Measurements from ENCODE around the gene CDHR2. TPM values are rescaled to one million over a fixed set of nuclear protein-coding genes. Genes with fewer than 3 reads are reported as not detected.

Gene CDHR2
- total RNA-seq, 1 donor from 2014 or later: not detected

GRCh38 chr5:176577312-176578176 is 28.4 kb downstream of the CDHR2 start:
- no peak overlapping the region for H3K9ac ChIP-seq (ENCODE audit: low read depth in 1 of 3, low read length in 3 of 3)
- peaks cover 0 to 5% (median 0%) of the 10 kb centered on the region in 3 donors for H3K4me1 ChIP-seq (ENCODE audit: control insufficient read depth in 3 of 3, insufficient read depth in 3 of 3, low read length in 3 of 3)
- H3K4me3 ChIP-seq (ENCODE audit: low read length in 3 of 3): no peak overlapping the region
- H3K36me3 ChIP-seq (ENCODE audit: control insufficient read depth in 3 of 3, insufficient read depth in 3 of 3, low read length in 3 of 3): no peaks in the 10 kb centered on the region
- peaks cover 2 to 29% (median 6%) of the 10 kb centered on the region in 3 donors for H3K27me3 ChIP-seq (ENCODE audit: control insufficient read depth in 3 of 3, insufficient read depth in 3 of 3, low read length in 3 of 3)
- H3K27ac ChIP-seq (ENCODE audit: low read depth, low read length): no peak overlapping the region
- H3K9me3 ChIP-seq (ENCODE audit: control insufficient read depth in 3 of 3, low read length in 3 of 3): no peaks in the 10 kb centered on the region

DNA sequence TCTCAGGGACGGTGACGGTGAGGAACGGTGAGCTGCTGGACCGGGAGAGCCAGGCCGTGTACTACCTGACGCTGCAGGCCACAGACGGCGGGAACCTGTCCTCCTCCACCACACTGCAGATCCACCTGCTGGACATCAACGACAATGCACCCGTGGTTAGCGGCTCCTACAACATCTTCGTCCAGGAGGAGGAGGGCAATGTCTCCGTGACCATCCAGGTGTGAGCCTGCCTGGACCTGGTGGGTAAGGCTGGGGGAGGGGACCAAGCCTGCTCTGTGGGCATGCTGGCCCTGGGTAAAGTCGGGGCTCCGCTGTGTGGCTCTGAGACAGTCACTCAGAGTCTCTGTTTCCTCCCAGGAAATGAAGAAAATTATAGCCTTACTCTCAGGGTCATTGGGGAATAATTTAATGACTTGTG is 29.3 kb downstream of the CDHR2 start:
- H3K9me3 ChIP-seq (ENCODE audit: control insufficient read depth in 3 of 3, low read length in 3 of 3): no peaks in the 10 kb centered on the region
- no peak overlapping the region for H3K4me3 ChIP-seq (ENCODE audit: low read length in 3 of 3)
- peaks cover 2 to 24% (median 3%) of the 10 kb centered on the region in 3 donors for H3K27me3 ChIP-seq (ENCODE audit: control insufficient read depth in 3 of 3, insufficient read depth in 3 of 3, low read length in 3 of 3)
- H3K36me3 ChIP-seq (ENCODE audit: control insufficient read depth in 3 of 3, insufficient read depth in 3 of 3, low read length in 3 of 3): no peaks in the 10 kb centered on the region
- peaks cover 0 to 5% (median 0%) of the 10 kb centered on the region in 3 donors for H3K4me1 ChIP-seq (ENCODE audit: control insufficient read depth in 3 of 3, insufficient read depth in 3 of 3, low read length in 3 of 3)
- no peak overlapping the region for H3K27ac ChIP-seq (ENCODE audit: low read depth, low read length)
- H3K9ac ChIP-seq (ENCODE audit: low read depth in 1 of 3, low read length in 3 of 3): peak overlapping the region in 1 of 3 donors; percentile 40

GRCh38 chr5:176579323-176579722 is 30.2 kb downstream of the CDHR2 start:
- Histone ChIP-seq H3K4me3 (ENCODE audit: low read length in 3 of 3) (no peak overlapping the region), H3K4me1 (ENCODE audit: control insufficient read depth in 3 of 3, insufficient read depth in 3 of 3, low read length in 3 of 3) (no peaks in the 10 kb centered on the region), H3K9ac (ENCODE audit: low read depth in 1 of 3, low read length in 3 of 3) (no peak overlapping the region), H3K27ac (ENCODE audit: low read depth, low read length) (no peak overlapping the region), H3K36me3 (ENCODE audit: control insufficient read depth in 3 of 3, insufficient read depth in 3 of 3, low read length in 3 of 3) (no peaks in the 10 kb centered on the region), H3K27me3 (ENCODE audit: control insufficient read depth in 3 of 3, insufficient read depth in 3 of 3, low read length in 3 of 3) (peaks cover 0 to 17% (median 2%) of the 10 kb centered on the region in 3 donors), H3K9me3 (ENCODE audit: control insufficient read depth in 3 of 3, low read length in 3 of 3) (peaks cover 0 to 4% (median 0%) of the 10 kb centered on the region in 3 donors)

GRCh38 chr5:176581361-176581760 is 32.2 kb downstream of the CDHR2 start:
- Histone ChIP-seq H3K27ac (ENCODE audit: low read depth, low read length) (no peak overlapping the region), H3K9ac (ENCODE audit: low read depth in 1 of 3, low read length in 3 of 3) (no peak overlapping the region), H3K4me3 (ENCODE audit: low read length in 3 of 3) (no peak overlapping the region), H3K9me3 (ENCODE audit: control insufficient read depth in 3 of 3, low read length in 3 of 3) (peaks cover 4 to 14% (median 6%) of the 10 kb centered on the region in 3 donors), H3K4me1 (ENCODE audit: control insufficient read depth in 3 of 3, insufficient read depth in 3 of 3, low read length in 3 of 3) (no peaks in the 10 kb centered on the region), H3K36me3 (ENCODE audit: control insufficient read depth in 3 of 3, insufficient read depth in 3 of 3, low read length in 3 of 3) (no peaks in the 10 kb centered on the region), H3K27me3 (ENCODE audit: control insufficient read depth in 3 of 3, insufficient read depth in 3 of 3, low read length in 3 of 3) (peaks cover 0 to 4% (median 2%) of the 10 kb centered on the region in 3 donors)

DNA sequence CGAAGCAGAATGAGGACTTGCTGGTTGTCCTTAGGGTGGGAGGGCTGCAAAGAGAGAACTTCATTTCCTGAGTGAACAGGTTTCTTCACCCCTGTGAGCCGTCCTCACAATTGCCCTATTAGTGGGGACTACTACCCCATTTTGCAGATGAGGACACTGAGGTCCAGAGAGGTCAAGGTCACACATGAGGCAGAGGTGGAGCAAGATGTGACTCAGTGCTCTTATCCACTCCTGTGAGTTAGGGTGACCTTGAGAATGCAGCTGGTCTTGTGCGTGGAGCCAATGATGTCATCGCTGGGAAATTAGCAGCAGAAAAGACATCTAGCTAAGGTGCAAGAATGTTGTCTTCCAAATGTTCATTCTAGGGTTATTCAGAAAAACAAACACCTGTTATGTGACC is 33.9 kb downstream of the CDHR2 start:
- no peaks in the 10 kb centered on the region for H3K36me3 ChIP-seq (ENCODE audit: control insufficient read depth in 3 of 3, insufficient read depth in 3 of 3, low read length in 3 of 3)
- H3K27me3 ChIP-seq (ENCODE audit: control insufficient read depth in 3 of 3, insufficient read depth in 3 of 3, low read length in 3 of 3): peaks cover 0 to 3% (median 0%) of the 10 kb centered on the region in 3 donors
- H3K9me3 ChIP-seq (ENCODE audit: control insufficient read depth in 3 of 3, low read length in 3 of 3): peaks cover 4 to 14% (median 6%) of the 10 kb centered on the region in 3 donors
- H3K4me1 ChIP-seq (ENCODE audit: control insufficient read depth in 3 of 3, insufficient read depth in 3 of 3, low read length in 3 of 3): no peaks in the 10 kb centered on the region
- no peak overlapping the region for H3K4me3 ChIP-seq (ENCODE audit: low read length in 3 of 3)
- no peak overlapping the region for H3K9ac ChIP-seq (ENCODE audit: low read depth in 1 of 3, low read length in 3 of 3)
- H3K27ac ChIP-seq (ENCODE audit: low read depth, low read length): no peak overlapping the region

- Histone ChIP-seq H3K9ac (ENCODE audit: low read depth in 1 of 3, low read length in 3 of 3) (no peak overlapping the region), H3K4me1 (ENCODE audit: control insufficient read depth in 3 of 3, insufficient read depth in 3 of 3, low read length in 3 of 3) (no peaks in the 10 kb centered on the region), H3K27me3 (ENCODE audit: control insufficient read depth in 3 of 3, insufficient read depth in 3 of 3, low read length in 3 of 3) (peaks cover 0 to 3% (median 0%) of the 10 kb centered on the region in 3 donors), H3K36me3 (ENCODE audit: control insufficient read depth in 3 of 3, insufficient read depth in 3 of 3, low read length in 3 of 3) (no peaks in the 10 kb centered on the region), H3K27ac (ENCODE audit: low read depth, low read length) (no peak overlapping the region), H3K9me3 (ENCODE audit: control insufficient read depth in 3 of 3, low read length in 3 of 3) (peaks cover 4 to 14% (median 6%) of the 10 kb centered on the region in 3 donors), H3K4me3 (ENCODE audit: low read length in 3 of 3) (no peak overlapping the region)
Measured at GRCh38 chr5:176587398-176587797, 38.3 kb downstream of the CDHR2 start.

DNA sequence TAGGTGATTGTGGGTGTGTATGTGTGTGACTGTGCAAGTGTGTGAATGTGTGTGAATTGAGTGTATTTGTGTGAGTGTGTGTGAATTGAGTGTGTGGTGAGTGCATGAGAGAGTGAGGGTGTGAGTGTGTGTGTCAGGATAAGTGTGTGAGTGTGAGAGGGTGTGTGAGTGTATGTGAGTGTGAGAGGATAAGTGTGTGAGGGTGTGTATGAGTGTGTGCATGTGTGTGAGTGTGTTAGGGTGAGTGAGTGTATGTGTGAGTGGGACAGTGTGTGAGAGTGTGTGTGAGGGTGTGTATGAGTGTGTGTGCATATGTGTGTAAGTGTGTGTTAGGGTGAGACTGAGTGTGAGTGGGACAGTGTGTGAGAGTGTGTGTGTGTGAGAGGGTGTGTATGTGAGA is 39.2 kb downstream of the CDHR2 start:
- peaks cover 4 to 14% (median 6%) of the 10 kb centered on the region in 3 donors for H3K9me3 ChIP-seq (ENCODE audit: control insufficient read depth in 3 of 3, low read length in 3 of 3)
- no peaks in the 10 kb centered on the region for H3K4me1 ChIP-seq (ENCODE audit: control insufficient read depth in 3 of 3, insufficient read depth in 3 of 3, low read length in 3 of 3)
- peaks cover 0 to 3% (median 0%) of the 10 kb centered on the region in 3 donors for H3K27me3 ChIP-seq (ENCODE audit: control insufficient read depth in 3 of 3, insufficient read depth in 3 of 3, low read length in 3 of 3)
- no peak overlapping the region for H3K27ac ChIP-seq (ENCODE audit: low read depth, low read length)
- H3K9ac ChIP-seq (ENCODE audit: low read depth in 1 of 3, low read length in 3 of 3): no peak overlapping the region
- no peaks in the 10 kb centered on the region for H3K36me3 ChIP-seq (ENCODE audit: control insufficient read depth in 3 of 3, insufficient read depth in 3 of 3, low read length in 3 of 3)
- H3K4me3 ChIP-seq (ENCODE audit: low read length in 3 of 3): no peak overlapping the region

DNA sequence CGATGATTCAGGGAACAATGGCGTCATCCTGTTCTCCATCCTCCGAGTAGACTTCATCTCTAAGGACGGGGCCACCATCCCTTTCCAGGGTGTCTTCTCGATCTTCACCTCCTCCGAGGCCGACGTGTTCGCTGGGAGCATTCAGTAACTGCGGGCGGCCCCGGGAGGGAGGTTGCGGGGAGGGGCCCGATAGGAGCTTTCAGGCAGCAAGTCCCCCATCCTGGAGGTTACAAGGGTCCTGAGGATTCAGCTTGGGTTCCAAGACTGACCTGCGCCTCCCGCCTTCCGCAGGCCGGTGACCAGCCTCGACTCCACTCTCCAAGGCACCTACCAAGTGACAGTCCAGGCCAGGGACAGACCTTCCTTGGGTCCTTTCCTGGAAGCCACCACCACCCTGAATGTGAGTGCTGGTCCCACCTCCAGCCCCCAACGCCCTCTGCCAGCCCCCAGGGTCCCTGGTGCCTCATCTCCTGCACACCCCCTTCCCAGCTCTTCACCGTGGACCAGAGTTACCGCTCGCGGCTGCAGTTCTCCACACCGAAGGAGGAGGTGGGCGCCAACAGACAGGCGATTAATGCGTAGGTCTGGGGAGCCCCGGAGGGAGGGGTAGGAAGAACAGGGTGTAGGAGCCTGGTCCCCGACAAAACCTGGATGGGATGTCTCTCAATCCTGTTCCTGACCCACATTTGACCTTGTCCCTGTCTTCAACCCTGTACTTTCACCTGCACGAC is 40.1 kb downstream of the CDHR2 start:
- Histone ChIP-seq H3K9ac (ENCODE audit: low read depth in 1 of 3, low read length in 3 of 3) (no peak overlapping the region), H3K4me1 (ENCODE audit: control insufficient read depth in 3 of 3, insufficient read depth in 3 of 3, low read length in 3 of 3) (no peaks in the 10 kb centered on the region), H3K36me3 (ENCODE audit: control insufficient read depth in 3 of 3, insufficient read depth in 3 of 3, low read length in 3 of 3) (no peaks in the 10 kb centered on the region), H3K27me3 (ENCODE audit: control insufficient read depth in 3 of 3, insufficient read depth in 3 of 3, low read length in 3 of 3) (peaks cover 0 to 3% (median 0%) of the 10 kb centered on the region in 3 donors), H3K27ac (ENCODE audit: low read depth, low read length) (no peak overlapping the region), H3K9me3 (ENCODE audit: control insufficient read depth in 3 of 3, low read length in 3 of 3) (peaks cover 4 to 10% (median 6%) of the 10 kb centered on the region in 3 donors), H3K4me3 (ENCODE audit: low read length in 3 of 3) (no peak overlapping the region)

DNA sequence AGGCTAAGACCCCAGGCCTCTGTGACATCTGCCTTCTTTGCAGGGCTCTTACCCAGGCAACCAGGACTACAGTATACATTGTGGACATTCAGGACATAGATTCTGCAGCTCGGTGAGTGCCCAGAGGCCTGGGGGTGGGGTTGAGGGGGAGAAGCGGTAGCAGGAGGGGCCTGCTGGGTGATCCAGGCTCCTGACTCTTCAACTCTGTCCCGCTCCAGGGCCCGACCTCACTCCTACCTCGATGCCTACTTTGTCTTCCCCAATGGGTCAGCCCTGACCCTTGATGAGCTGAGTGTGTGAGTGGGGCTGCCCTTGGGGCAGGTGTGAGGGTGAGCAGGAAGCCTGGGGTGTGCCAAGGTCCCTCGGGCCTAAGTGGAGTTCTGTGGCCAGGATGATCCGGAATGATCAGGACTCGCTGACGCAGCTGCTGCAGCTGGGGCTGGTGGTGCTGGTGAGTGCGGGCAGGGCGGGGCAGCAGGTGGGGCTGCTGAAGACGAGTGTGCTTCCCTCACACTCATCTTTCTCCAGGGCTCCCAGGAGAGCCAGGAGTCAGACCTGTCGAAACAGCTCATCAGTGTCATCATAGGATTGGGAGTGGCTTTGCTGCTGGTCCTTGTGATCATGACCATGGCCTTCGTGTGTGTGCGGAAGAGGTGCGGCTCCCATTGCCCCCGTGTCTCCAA is 41.0 kb downstream of the CDHR2 start:
- Histone ChIP-seq H3K4me1 (ENCODE audit: control insufficient read depth in 3 of 3, insufficient read depth in 3 of 3, low read length in 3 of 3) (no peaks in the 10 kb centered on the region), H3K4me3 (ENCODE audit: low read length in 3 of 3) (no peak overlapping the region), H3K27ac (ENCODE audit: low read depth, low read length) (no peak overlapping the region), H3K36me3 (ENCODE audit: control insufficient read depth in 3 of 3, insufficient read depth in 3 of 3, low read length in 3 of 3) (no peaks in the 10 kb centered on the region), H3K9ac (ENCODE audit: low read depth in 1 of 3, low read length in 3 of 3) (no peak overlapping the region), H3K27me3 (ENCODE audit: control insufficient read depth in 3 of 3, insufficient read depth in 3 of 3, low read length in 3 of 3) (peaks cover 0 to 9% (median 0%) of the 10 kb centered on the region in 3 donors), H3K9me3 (ENCODE audit: control insufficient read depth in 3 of 3, low read length in 3 of 3) (peaks cover 0 to 4% (median 3%) of the 10 kb centered on the region in 3 donors)

Measured in skeletal muscle tissue (tissue), 4 donors.